Mesendoderm (in vitro differentiated cells): ENCODE results near the gene SCAND1. TPM values are rescaled to one million over a fixed set of nuclear protein-coding genes. Genes with fewer than 3 reads are reported as not detected.

Experiments
- small RNA-seq: library from polyadenylated mRNA; stranded (forward); fragments of <200 nt; extraction: miRNeasy Mini kit (QIAGEN cat#:217004); gene quantifications from one replicate; pipeline ENCODE3, GENCODE V24; 2013; ENCODE audit not compliant: insufficient read depth

Gene SCAND1

Small RNA genes within 50 kb of the gene (small RNA-seq; reads per million reads assigned to genes)
- not detected for gene RNU6-937P
